ENCODE data around the gene SMIM9. TPM values are rescaled to one million over a fixed set of nuclear protein-coding genes. Genes with fewer than 3 reads are reported as not detected.

Gene SMIM9
- total RNA-seq, 1 experiment from 2014 or later, result not detected

- no TSS peak for BruUV-seq (replicated peaks)
- H3K9me3 Mint-ChIP-seq (ENCODE audit: low read depth, unreplicated experiment), result peaks cover 4% of the 10 kb centered on the region
- CTCF ChIA-PET, result no interaction called here
Observed at GRCh38 chrX:154850957-154851611, 16.6 kb upstream of the SMIM9 start.

DNA sequence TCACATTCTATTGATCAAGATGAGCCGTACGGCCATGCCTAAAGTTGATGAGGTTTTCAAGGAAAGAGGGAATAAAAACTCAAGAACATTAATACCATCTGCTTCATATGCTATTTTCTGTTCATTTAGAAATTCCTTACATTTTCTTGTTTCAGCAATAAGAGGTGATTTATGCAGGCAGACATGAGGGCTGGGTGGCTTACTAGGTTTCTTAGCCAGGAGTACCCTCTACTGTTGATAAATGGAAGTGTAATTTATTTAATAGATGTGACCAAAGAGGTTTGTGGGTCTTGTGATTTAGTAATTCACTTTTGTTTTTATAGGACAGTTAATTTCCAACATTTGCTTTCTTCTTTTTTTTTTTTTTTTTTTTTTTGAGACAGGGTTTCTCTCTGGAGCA, 6.4 kb upstream of the SMIM9 start:
- no TSS peak for BruUV-seq (replicated peaks)
- peak; percentile 24 for TF ChIP-seq CTCF (IDR thresholded peaks at IDR 0.05; ENCODE audit: unreplicated experiment)

More at GRCh38 chrX:154850957-154851611, 16.6 kb upstream of the SMIM9 start:
- intact Hi-C loops (cut with micrococcal nuclease; ENCODE audit: unreplicated experiment), result no loop called here
- Mint-ChIP-seq H3K36me3 (ENCODE audit: insufficient read depth, unreplicated experiment) (no peaks in the 10 kb centered on the region), H3K27me3 (ENCODE audit: unreplicated experiment) (peaks cover 18% of the 10 kb centered on the region), H3K4me3 (ENCODE audit: low read depth, unreplicated experiment) (no peak overlapping the region), H3K4me1 (ENCODE audit: low read depth, unreplicated experiment) (no peaks in the 10 kb centered on the region), H3K27ac (ENCODE audit: unreplicated experiment) (no peak overlapping the region)
- no peak for DNase-seq
- no peak for TF ChIP-seq CTCF (IDR thresholded peaks at IDR 0.05; ENCODE audit: unreplicated experiment)

DNA sequence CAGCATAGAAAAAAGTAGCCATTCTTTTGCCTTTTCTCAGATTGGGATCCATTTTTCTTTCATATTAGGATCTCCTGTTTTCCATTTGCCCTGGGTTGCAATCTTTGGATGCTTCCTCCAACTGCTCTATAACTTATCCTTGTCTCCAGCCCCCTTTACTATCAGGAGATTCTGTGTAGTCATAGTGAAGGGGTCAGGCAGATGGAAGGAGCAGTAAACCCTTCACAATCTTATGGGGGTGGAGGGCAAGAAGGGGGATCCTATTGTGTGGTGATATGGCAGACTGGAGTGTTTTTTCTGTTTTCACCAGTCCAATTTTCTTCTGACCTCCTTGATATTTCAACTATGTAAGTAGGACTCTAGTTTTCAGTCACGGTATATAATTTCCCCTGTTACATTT, 1.7 kb upstream of the SMIM9 start:
- intact Hi-C loops (cut with micrococcal nuclease; ENCODE audit: unreplicated experiment), result no loop called here
- Mint-ChIP-seq H3K4me3 (ENCODE audit: low read depth, unreplicated experiment) (no peak overlapping the region), H3K9me3 (ENCODE audit: low read depth, unreplicated experiment) (no peaks in the 10 kb centered on the region), H3K27me3 (ENCODE audit: unreplicated experiment) (peaks cover 58% of the 10 kb centered on the region), H3K27ac (ENCODE audit: unreplicated experiment) (no peak overlapping the region), H3K4me1 (ENCODE audit: low read depth, unreplicated experiment) (no peaks in the 10 kb centered on the region), H3K36me3 (ENCODE audit: insufficient read depth, unreplicated experiment) (no peaks in the 10 kb centered on the region)
- CTCF ChIA-PET, result no interaction called here
- no peak for DNase-seq
- no peak for TF ChIP-seq CTCF (IDR thresholded peaks at IDR 0.05; ENCODE audit: unreplicated experiment)
- BruUV-seq (replicated peaks), result no TSS peak

More for the DNA sequence above, 6.4 kb upstream of the SMIM9 start:
- Mint-ChIP-seq H3K27me3 (ENCODE audit: unreplicated experiment) (peaks cover 47% of the 10 kb centered on the region), H3K27ac (ENCODE audit: unreplicated experiment) (no peak overlapping the region), H3K36me3 (ENCODE audit: insufficient read depth, unreplicated experiment) (no peaks in the 10 kb centered on the region), H3K4me3 (ENCODE audit: low read depth, unreplicated experiment) (no peak overlapping the region), H3K9me3 (ENCODE audit: low read depth, unreplicated experiment) (no peaks in the 10 kb centered on the region), H3K4me1 (ENCODE audit: low read depth, unreplicated experiment) (no peaks in the 10 kb centered on the region)
- peak; percentile 3 for DNase-seq
- intact Hi-C loops (cut with micrococcal nuclease; ENCODE audit: unreplicated experiment), result loop anchor here (2.0 to 5.0 kb wide), 2 partner anchors 92 to 124 kb away; no protein-coding TSS in a partner anchor
- CTCF ChIA-PET, result interaction anchor here (1.2 kb wide), 1 partner anchor 91 kb away, joined by 3 read pairs; no protein-coding TSS in a partner anchor

DNA sequence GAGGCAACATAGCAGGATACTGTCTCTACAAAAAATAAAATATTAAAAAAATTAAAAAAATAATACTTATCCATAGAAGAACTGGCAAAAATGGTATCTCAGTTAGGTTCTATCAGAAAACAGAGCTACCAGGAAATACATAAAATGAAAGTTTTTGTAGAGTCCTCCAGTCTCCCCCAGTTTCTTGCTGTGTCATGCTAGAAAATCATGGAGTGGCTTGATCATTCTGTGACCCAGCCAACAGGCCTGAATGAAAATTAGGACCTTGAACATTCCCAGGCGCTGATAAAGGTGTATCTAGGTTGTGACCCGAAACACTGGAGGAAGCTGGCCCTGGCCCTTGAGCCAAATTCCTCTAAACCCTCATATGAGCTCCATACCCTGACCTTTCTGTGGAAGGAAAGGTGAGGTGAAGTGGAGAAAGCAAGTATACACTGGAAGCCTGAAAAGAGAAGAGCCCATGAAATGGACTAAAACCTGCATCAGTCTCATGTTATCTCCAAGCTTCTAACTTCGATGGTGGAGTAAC, 652 bp downstream of the SMIM9 start:
- Mint-ChIP-seq H3K9me3 (ENCODE audit: low read depth, unreplicated experiment) (no peaks in the 10 kb centered on the region), H3K4me1 (ENCODE audit: low read depth, unreplicated experiment) (no peaks in the 10 kb centered on the region), H3K36me3 (ENCODE audit: insufficient read depth, unreplicated experiment) (no peaks in the 10 kb centered on the region), H3K27me3 (ENCODE audit: unreplicated experiment) (peaks cover 67% of the 10 kb centered on the region), H3K27ac (ENCODE audit: unreplicated experiment) (no peak overlapping the region), H3K4me3 (ENCODE audit: low read depth, unreplicated experiment) (no peak overlapping the region)
- CTCF ChIA-PET, result no interaction called here
- TF ChIP-seq CTCF (IDR thresholded peaks at IDR 0.05; ENCODE audit: unreplicated experiment), result no peak
- intact Hi-C loops (cut with micrococcal nuclease; ENCODE audit: unreplicated experiment), result no loop called here
- no peak for DNase-seq
- BruUV-seq (replicated peaks), result no TSS peak

Data from Calu3 (cell line).